HepG2 (cell line): ENCODE data around the gene SLC34A3. TPM values are rescaled to one million over a fixed set of nuclear protein-coding genes. Genes with fewer than 3 reads are reported as not detected.

Experiments used
- ATAC-seq: fragments of 200-7000 bp; cut with Tn5 transposase; 3 replicates; pipeline ENCODE4 v1.9.1; 2020; ENCODE audit warnings: mild to moderate bottlenecking, moderate library complexity
- BruUV-seq: library from RNA; stranded (reverse); fragments of 400-500 nt; replicated peaks from 2 replicates; lab custom pipeline; 2021; lab: Mats Ljungman, UMichigan
- CTCF ChIA-PET: fragments of 300-600 bp; formaldehyde crosslinking; extraction: SDS; loops from one replicate; lab custom pipeline; 2021; ENCODE audit warnings: low total read pairs, inconsistent platforms, low intra/inter-chr PET ratio; lab: Yijun Ruan, JAX
- POLR2A ChIA-PET: fragments of 350-600 bp; sonication (Branson Sonifier 250); formaldehyde crosslinking; loops from one replicate; lab custom pipeline; 2020; ENCODE audit warnings: antibody characterized with exemption, inconsistent platforms; lab: Yijun Ruan, JAX
- DNase-seq: peaks from one replicate; pipeline ENCODE4 v3.0.0-alpha.2; 2015; ENCODE audit warnings: low spot score
- FAIRE-seq: peaks from 3 replicates; lab custom pipeline; 2011; peaks lifted over from hg19 to GRCh38; lab: Jason Lieb, UNC
- H2AFZ ChIP-seq: one replicate; pipeline ENCODE4 v1.6.1; 2011; ENCODE audit warnings: low read length, inconsistent platforms
- H3K27ac ChIP-seq: fragments of 300-600 bp; 3 replicates; pipeline ENCODE4 v1.8.0; 2011; ENCODE audit warnings: mixed run types, mild to moderate bottlenecking, mixed read lengths, low read length, inconsistent platforms; ENCODE audit not compliant: insufficient read depth; ENCODE audit errors: extremely low read length
- H3K27me3 ChIP-seq, 2 experiments: fragments of 200-600 bp in 1 of 2; 2 replicates in 1 of 2; 3 replicates in 1 of 2; pipeline versions ENCODE4 v1.6.0 to v1.8.0; 2011; ENCODE audit warnings: low read length in 2 of 2, mild to moderate bottlenecking in 2 of 2, moderate library complexity in 2 of 2, inconsistent platforms in 1 of 2; ENCODE audit not compliant: insufficient read depth in 2 of 2, control insufficient read depth in 1 of 2
- H3K36me3 ChIP-seq, 2 experiments: fragments of 200-600 bp in 1 of 2; replicated peaks in 1 of 2; 2 replicates in 1 of 2; 3 replicates in 1 of 2; pipeline versions ENCODE4 v1.5.1 to v1.8.0; 2011; ENCODE audit warnings: low read length in 2 of 2, inconsistent platforms in 1 of 2; ENCODE audit not compliant: insufficient read depth in 2 of 2, control insufficient read depth in 1 of 2
- H3K4me1 ChIP-seq: 2 replicates; pipeline ENCODE4 v1.5.1; 2012; ENCODE audit warnings: low read length, inconsistent platforms; ENCODE audit not compliant: insufficient read depth
- H3K4me2 ChIP-seq: 2 replicates; pipeline ENCODE4 v1.6.0; 2011; ENCODE audit warnings: low read depth, low read length, inconsistent platforms
- H3K4me3 ChIP-seq, 3 experiments: fragments of 200-600 bp in 1 of 3; sonication (generic), shearing (Covaris generic) in 1 of 3; replicated peaks in 1 of 3; 2 replicates each; pipeline ENCODE4 v1.5.1; 2011 to 2016; ENCODE audit warnings: low read length in 3 of 3, inconsistent platforms in 2 of 3, low read depth in 2 of 3, mild to moderate bottlenecking in 2 of 3, control low read depth in 1 of 3, mixed read lengths in 1 of 3; ENCODE audit not compliant: insufficient read depth in 1 of 3
- H3K79me2 ChIP-seq: one replicate; pipeline ENCODE4 v1.6.1; 2011; ENCODE audit warnings: low read length, inconsistent platforms; ENCODE audit not compliant: insufficient read depth
- H3K9ac ChIP-seq: 2 replicates; pipeline ENCODE4 v1.6.0; 2011; ENCODE audit warnings: mild to moderate bottlenecking, low read depth, low read length, inconsistent platforms; ENCODE audit not compliant: insufficient read depth
- H3K9me3 ChIP-seq: 2 replicates; pipeline ENCODE4 v1.5.1; 2012; ENCODE audit warnings: mild to moderate bottlenecking, low read length
- H4K20me1 ChIP-seq: 2 replicates; pipeline ENCODE4 v1.6.0; 2011; ENCODE audit warnings: inconsistent platforms, mild to moderate bottlenecking, low read length, moderate library complexity; ENCODE audit not compliant: insufficient read depth
- AGO1 ChIP-seq: fragments of 200-400 bp; formaldehyde crosslinking; IDR thresholded peaks from 2 replicates; pipeline ENCODE4 v1.6.1; 2017; ENCODE audit warnings: mild to moderate bottlenecking, low read depth, low read length, moderate library complexity; ENCODE audit not compliant: poor library complexity, severe bottlenecking
- AGO2 ChIP-seq: fragments of 200-400 bp; formaldehyde crosslinking; optimal IDR thresholded peaks from 2 replicates; pipeline ENCODE3; 2017; ENCODE audit warnings: mild to moderate bottlenecking, low read depth, low read length, moderate library complexity
- GABPB1 ChIP-seq: IDR thresholded peaks from 2 replicates; pipeline ENCODE4 v1.6.1; 2016; ENCODE audit warnings: mild to moderate bottlenecking, missing genetic modification reagents, moderate library complexity, missing compliant biosample characterization
- HNRNPL ChIP-seq: fragments of 200-400 bp; formaldehyde crosslinking; IDR thresholded peaks from 2 replicates; pipeline ENCODE4 v1.6.1; 2017; ENCODE audit warnings: mild to moderate bottlenecking, low read depth, low read length
- KDM3A ChIP-seq: IDR thresholded peaks from 2 replicates; pipeline ENCODE4 v1.6.1; 2018; ENCODE audit warnings: low read depth, missing compliant biosample characterization
- MBNL3 ChIP-seq: fragments of 250-450 bp; sonication (Bioruptor Pico); conservative IDR thresholded peaks from 2 replicates; pipeline ENCODE4 v1.8.0; 2022; ENCODE audit warnings: mild to moderate bottlenecking, inconsistent platforms
- NCOA2 ChIP-seq: sonication (generic); formaldehyde crosslinking; IDR thresholded peaks from 2 replicates; pipeline ENCODE4 v1.8.0; 2022; ENCODE audit warnings: inconsistent platforms
- ZBTB1 ChIP-seq: sonication (generic); formaldehyde crosslinking; IDR thresholded peaks from 2 replicates; pipeline ENCODE4 v1.4.0; 2020; ENCODE audit warnings: missing genetic modification reagents, borderline replicate concordance
- ZBTB40 ChIP-seq, 2 experiments: fragments of 450-650 bp in 1 of 2; sonication (generic) in 1 of 2; formaldehyde crosslinking in 1 of 2; IDR thresholded peaks; 2 replicates each; pipeline versions ENCODE4 v1.6.1 to v1.8.0; 2016 to 2022; ENCODE audit warnings: antibody characterized with exemption in 1 of 2, mild to moderate bottlenecking in 1 of 2, missing genetic modification reagents in 1 of 2
- ZNF362 ChIP-seq: sonication (generic); formaldehyde crosslinking; IDR thresholded peaks from 2 replicates; pipeline ENCODE4 v1.4.0; 2020; ENCODE audit warnings: missing genetic modification reagents, mild to moderate bottlenecking, borderline replicate concordance
- ZNF382 ChIP-seq: sonication (generic); formaldehyde crosslinking; IDR thresholded peaks from 2 replicates; pipeline ENCODE4 v1.5.0; 2020; ENCODE audit warnings: missing genetic modification reagents, mild to moderate bottlenecking, borderline replicate concordance
- ZNF451 ChIP-seq: sonication (generic); formaldehyde crosslinking; IDR thresholded peaks from 2 replicates; pipeline ENCODE4 v1.5.0; 2020; ENCODE audit warnings: mild to moderate bottlenecking, missing genetic modification reagents
- ZSCAN31 ChIP-seq: sonication (generic); formaldehyde crosslinking; IDR thresholded peaks from 2 replicates; pipeline ENCODE4 v1.5.0; 2020; ENCODE audit warnings: low read depth, mild to moderate bottlenecking, missing genetic modification reagents
- WGBS: methylation state at CpG from one replicate; pipeline ENCODE4 v1.1.6; 2017; ENCODE audit warnings: low lambda C conversion rate; 5-methylcytosine and 5-hydroxymethylcytosine counted together
- in situ Hi-C: cut with HindIII; loops from 2 replicates; pipeline ENCODE4 v1.10.0; 2017; ENCODE audit warnings: low pct_unique_long_range_greater_than_20kb; ENCODE audit not compliant: extremely low pct_ligation_motif_present
- intact Hi-C: fragments of 100-400 bp; cut with micrococcal nuclease; formaldehyde crosslinking; loops from one replicate; pipeline ENCODE4 v1.10.0; 2022; ENCODE audit not compliant: unreplicated experiment
- polyA plus RNA-seq, 8 experiments: library from polyadenylated mRNA; depleted of rRNA in 3 of 8; stranded (reverse) in 7 of 8; unstranded in 1 of 8; fragments of >200 nt; fragmentation: Illumina TruSeq in 4 of 8; extraction: Trizol in 4 of 8; gene quantifications; 2 replicates each; pipeline versions ENCODE4 v1.2.1 to v1.2.3, GENCODE V29; 2011 to 2016; ENCODE audit warnings: low read depth in 4 of 8, missing spikeins in 1 of 8, mixed read lengths in 1 of 8; ENCODE audit not compliant: insufficient read depth in 1 of 8
- total RNA-seq, 5 experiments: library from RNA; depleted of rRNA; stranded (reverse); fragments of >200 nt; fragmentation: Illumina TruSeq; extraction: Trizol; gene quantifications; 2 replicates each; pipeline ENCODE4 v1.2.3, GENCODE V29; 2016; ENCODE audit warnings: low read depth in 1 of 5

The SLC34A3 gene
- total and polyA plus RNA-seq, 2 of the 13 experiments (the other 11 are each of a cell fraction or from before 2014, with no cell fraction given), result 0.07 to 1.0 TPM

- POLR2A ChIA-PET, result interaction anchor here (0.8 to 13.4 kb wide), 7 partner anchors 9 to 95 kb away, joined by 3 to 225 read pairs (median 5); partner anchors contain the start of genes ANAPC2, NDOR1, SSNA1 and TMEM203
- intact Hi-C loops, result loop anchor here (2.0 kb wide), 2 partner anchors 37 to 105 kb away; partner anchors contain the start of genes ANAPC2 and SSNA1
- H3K9ac ChIP-seq, result peak overlapping the region; percentile 31; the same call in 1 of the 2 replicates
- H2AFZ ChIP-seq, result no peak overlapping the region
- BruUV-seq, result no TSS peak
- H4K20me1 ChIP-seq, result no peaks in the 10 kb centered on the region
- in situ Hi-C loops, result loop anchor here (5.0 kb wide), 2 partner anchors 39 to 114 kb away; partner anchors contain the start of genes ANAPC2, DPP7 and SSNA1
- H3K36me3 ChIP-seq, result no peaks in the 10 kb centered on the region
- H3K79me2 ChIP-seq, result no peaks in the 10 kb centered on the region
- H3K27ac ChIP-seq, result no peak overlapping the region
- WGBS, result 70% methylated on average over 11 of the region's 21 CpGs
- no peaks in the 10 kb centered on the region for H3K9me3 ChIP-seq
- DNase-seq, result no peak
- FAIRE-seq, result no peak
- CTCF ChIA-PET, result no interaction called here
- H3K4me1 ChIP-seq, result peaks cover 74% of the 10 kb centered on the region
- peak overlapping the region in 2 of 3 experiments; percentile 18 to 53; a peak in 4 of 6 replicates for H3K4me3 ChIP-seq
- ATAC-seq, result no peak
- H3K4me2 ChIP-seq, result peak overlapping the region; percentile 66
- no peaks in the 10 kb centered on the region; a peak in 1 of 5 replicates for H3K27me3 ChIP-seq
- TF ChIP-seq AGO1 (peak; percentile 26), HNRNPL (0 out of 2 replicates have a peak, but pooled peaks have one; percentile 43), NCOA2 (CRISPR knock-in tag) (no peak), KDM3A (CRISPR knock-in tag) (no peak), ZNF382 (no peak), ZNF451 (0 out of 2 replicates have a peak, but pooled peaks have one; percentile 32), ZBTB1 (no peak), ZSCAN31 (CRISPR knock-in tag) (peak; percentile 39; the same call in 1 of the 2 replicates), GABPB1 (peak; percentile 10; the same call in 1 of the 2 replicates), ZNF362 (CRISPR knock-in tag) (no peak), AGO2 (peak; percentile 46), ZBTB40 (IDR thresholded peaks at IDR 0.05) (no peak), ZBTB40 (CRISPR knock-in tag; IDR thresholded peaks at IDR 0.05) (0 out of 2 replicates have a peak, but pooled peaks have one; percentile 14), MBNL3 (no peak)
Observed at GRCh38 chr9:137225699-137226331, 4.9 kb upstream of the SLC34A3 start.
